H1 (cell line): ENCODE data around the gene SAMD4A. TPM values are rescaled to one million over a fixed set of nuclear protein-coding genes. Genes with fewer than 3 reads are reported as not detected.

ENCODE experiments used
- CTCF ChIA-PET: fragments of 300-600 bp; sonication (Branson Sonifier 250); formaldehyde crosslinking; loops from one replicate; lab custom pipeline; 2021; ENCODE audit not compliant: partially characterized antibody; lab: Charles Lee
- POLR2A ChIA-PET: fragments of 300-600 bp; sonication (Branson Sonifier 250); formaldehyde crosslinking; loops from one replicate; lab custom pipeline; 2021; ENCODE audit warnings: inconsistent platforms; ENCODE audit not compliant: partially characterized antibody; lab: Charles Lee
- DNase-seq, 2 experiments: peaks; one replicate each; pipeline versions ENCODE4 v3.0.0 to v3.0.0-alpha.2; 2010 to 2022; ENCODE audit warnings: low spot score in 2 of 2, low read depth in 1 of 2, mixed read lengths in 1 of 2
- FAIRE-seq: peaks from 2 replicates; lab custom pipeline; 2011; peaks lifted over from hg19 to GRCh38; lab: Jason Lieb, UNC
- H2AFZ ChIP-seq: 2 replicates; pipeline ENCODE4 v1.8.1; 2012; ENCODE audit warnings: low read length, inconsistent platforms
- H2AK5ac ChIP-seq: 2 replicates; pipeline ENCODE4 v1.6.1; 2013; ENCODE audit warnings: low read depth, low read length
- H2BK120ac ChIP-seq: replicated peaks from 2 replicates; pipeline ENCODE3; 2013; ENCODE audit warnings: low read depth, low read length, inconsistent platforms
- H2BK12ac ChIP-seq: 2 replicates; pipeline ENCODE4 v1.6.1; 2013; ENCODE audit warnings: low read depth, low read length
- H2BK15ac ChIP-seq: 2 replicates; pipeline ENCODE4 v1.6.1; 2013; ENCODE audit warnings: low read length
- H2BK20ac ChIP-seq: 2 replicates; pipeline ENCODE4 v1.6.1; 2013; ENCODE audit warnings: low read length
- H2BK5ac ChIP-seq: 2 replicates; pipeline ENCODE4 v1.6.1; 2013; ENCODE audit warnings: low read depth, low read length
- H3K14ac ChIP-seq: 2 replicates; pipeline ENCODE4 v1.6.1; 2013; ENCODE audit warnings: inconsistent platforms; ENCODE audit not compliant: insufficient read length
- H3K18ac ChIP-seq: 2 replicates; pipeline ENCODE4 v1.6.1; 2013; ENCODE audit warnings: low read length; ENCODE audit errors: extremely low read depth
- H3K23ac ChIP-seq: 2 replicates; pipeline ENCODE4 v1.6.1; 2013; ENCODE audit warnings: inconsistent platforms; ENCODE audit not compliant: insufficient read length
- H3K23me2 ChIP-seq: 2 replicates; pipeline ENCODE4 v1.6.1; 2013; ENCODE audit warnings: low read depth, low read length
- H3K27ac ChIP-seq: 2 replicates; pipeline ENCODE4 v1.6.1; 2011; ENCODE audit warnings: low read depth, low read length, inconsistent platforms
- H3K27me3 ChIP-seq, 4 experiments: replicated peaks in 1 of 4; 1 replicate in 1 of 4; 2 replicates in 3 of 4; pipeline versions ENCODE4 v1.6.1 to v1.8.1; 2011 to 2013; ENCODE audit warnings: low read length in 3 of 4, mild to moderate bottlenecking in 3 of 4, inconsistent platforms in 2 of 4, mixed read lengths in 2 of 4, moderate library complexity in 1 of 4; ENCODE audit not compliant: control insufficient read depth in 3 of 4, insufficient read depth in 3 of 4; ENCODE audit errors: extremely low read depth in 1 of 4
- H3K36me3 ChIP-seq, 4 experiments: 2 replicates each; pipeline versions ENCODE4 v1.6.1 to v1.8.1; 2011 to 2013; ENCODE audit warnings: mild to moderate bottlenecking in 4 of 4, low read length in 3 of 4, moderate library complexity in 2 of 4, control low read depth in 1 of 4, inconsistent platforms in 1 of 4; ENCODE audit not compliant: insufficient read depth in 4 of 4, control insufficient read depth in 2 of 4
- H3K4ac ChIP-seq: replicated peaks from 2 replicates; pipeline ENCODE3; 2013; ENCODE audit warnings: low read length, low read depth, mixed read lengths, inconsistent platforms; ENCODE audit not compliant: insufficient read length
- H3K4me1 ChIP-seq, 4 experiments: replicated peaks in 1 of 4; 1 replicate in 1 of 4; 2 replicates in 3 of 4; pipeline versions ENCODE4 v1.6.1 to v1.8.1; 2011 to 2013; ENCODE audit warnings: low read length in 3 of 4, inconsistent platforms in 2 of 4, mixed read lengths in 1 of 4; ENCODE audit not compliant: insufficient read depth in 4 of 4, control insufficient read depth in 3 of 4
- H3K4me2 ChIP-seq, 2 experiments: 2 replicates each; pipeline versions ENCODE4 v1.6.1 to v1.8.1; 2011 to 2013; ENCODE audit warnings: low read depth in 2 of 2, low read length in 2 of 2, control low read depth in 1 of 2, inconsistent platforms in 1 of 2, mild to moderate bottlenecking in 1 of 2; ENCODE audit not compliant: insufficient read depth in 1 of 2
- H3K4me3 ChIP-seq, 4 experiments: fragments of 200-600, 300-600 bp in 1 of 4; sonication (generic), shearing (Covaris generic), sonication (Bioruptor Twin) in 1 of 4; 2 replicates each; pipeline versions ENCODE4 v1.5.1 to v1.8.1; 2011 to 2016; ENCODE audit warnings: low read length in 4 of 4, low read depth in 3 of 4, control low read depth in 2 of 4, inconsistent platforms in 2 of 4, mild to moderate bottlenecking in 2 of 4, mixed read lengths in 1 of 4, moderate library complexity in 1 of 4; ENCODE audit not compliant: insufficient read depth in 2 of 4; ENCODE audit errors: extremely low read depth in 1 of 4
- H3K56ac ChIP-seq: replicated peaks from 2 replicates; pipeline ENCODE3; 2013; ENCODE audit warnings: low read depth, mild to moderate bottlenecking, mixed read lengths, low read length, inconsistent platforms; ENCODE audit not compliant: insufficient read length
- H3K79me1 ChIP-seq: 2 replicates; pipeline ENCODE4 v1.6.1; 2013; ENCODE audit warnings: low read depth, low read length, control low read depth
- H3K79me2 ChIP-seq, 2 experiments: 2 replicates each; pipeline versions ENCODE4 v1.6.1 to v1.8.1; 2012 to 2013; ENCODE audit warnings: low read length in 2 of 2, mild to moderate bottlenecking in 2 of 2, inconsistent platforms in 1 of 2; ENCODE audit not compliant: insufficient read depth in 2 of 2, control insufficient read depth in 1 of 2
- H3K9ac ChIP-seq, 4 experiments: replicated peaks in 1 of 4; 1 replicate in 1 of 4; 2 replicates in 3 of 4; pipeline versions ENCODE4 v1.6.1 to v1.8.1; 2011 to 2013; ENCODE audit warnings: low read depth in 3 of 4, low read length in 3 of 4, control low read depth in 2 of 4, mild to moderate bottlenecking in 2 of 4, moderate library complexity in 2 of 4, inconsistent platforms in 1 of 4; ENCODE audit errors: extremely low read depth in 1 of 4
- H3K9me3 ChIP-seq, 2 experiments: 2 replicates each; pipeline versions ENCODE4 v1.6.1 to v1.8.1; 2012 to 2013; ENCODE audit warnings: mild to moderate bottlenecking in 2 of 2, moderate library complexity in 2 of 2, control low read depth in 1 of 2, inconsistent platforms in 1 of 2, low read depth in 1 of 2, low read length in 1 of 2, mixed read lengths in 1 of 2; ENCODE audit not compliant: insufficient read depth in 2 of 2
- H4K20me1 ChIP-seq, 2 experiments: replicated peaks in 1 of 2; 2 replicates each; pipeline versions ENCODE3 to v1.8.1; 2011 to 2013; ENCODE audit warnings: inconsistent platforms in 2 of 2, low read length in 2 of 2, mild to moderate bottlenecking in 1 of 2; ENCODE audit not compliant: insufficient read depth in 2 of 2, control insufficient read depth in 1 of 2
- H4K5ac ChIP-seq: 2 replicates; pipeline ENCODE4 v1.6.1; 2013; ENCODE audit warnings: low read length, low read depth, mixed read lengths, inconsistent platforms; ENCODE audit not compliant: insufficient read length
- H4K8ac ChIP-seq: 2 replicates; pipeline ENCODE4 v1.8.0; 2013; ENCODE audit warnings: mild to moderate bottlenecking, moderate library complexity, low read length, inconsistent platforms; ENCODE audit not compliant: insufficient read depth; ENCODE audit errors: extremely low read depth
- H4K91ac ChIP-seq: replicated peaks from 2 replicates; pipeline ENCODE3; 2013; ENCODE audit warnings: low read length, mixed read lengths, inconsistent platforms; ENCODE audit not compliant: insufficient read length
- CHD2 ChIP-seq: IDR thresholded peaks from 2 replicates; pipeline ENCODE4 v1.6.1; 2012; ENCODE audit warnings: low read length, improper control_type of control experiment
- SIRT6 ChIP-seq: IDR thresholded peaks from one replicate; pipeline ENCODE4 v1.7.1; 2012; ENCODE audit warnings: low read length, inconsistent platforms
- SIX5 ChIP-seq: IDR thresholded peaks from 2 replicates; pipeline ENCODE4 v1.6.1; 2011; ENCODE audit warnings: mild to moderate bottlenecking, low read depth, low read length
- YY1 ChIP-seq: IDR thresholded peaks from 2 replicates; pipeline ENCODE4 v1.6.1; 2011; ENCODE audit warnings: low read depth, mild to moderate bottlenecking, low read length
- WGBS, 2 experiments: shearing (Covaris generic) in 1 of 2; methylation state at CpG; one replicate each; pipeline versions ENCODE4 v1.1.6 to v1.1.7; 2013 to 2015; ENCODE audit warnings: low lambda C conversion rate in 2 of 2, mixed read lengths in 2 of 2, inconsistent platforms in 1 of 2, low coverage in 1 of 2, missing lambda C conversion rate in 1 of 2; ENCODE audit not compliant: insufficient replicate concordance in 2 of 2, insufficient coverage in 1 of 2, insufficient read length in 1 of 2; ENCODE audit errors: extremely low coverage in 1 of 2, missing lambda C conversion rate in 1 of 2; 5-methylcytosine and 5-hydroxymethylcytosine counted together
- polyA plus RNA-seq, 7 experiments: library from polyadenylated mRNA; depleted of rRNA in 3 of 7; stranded (reverse) in 5 of 7; unstranded in 2 of 7; fragments of >200 nt in 5 of 7; fragments of 200-250 nt in 2 of 7; gene quantifications; 1 replicate in 5 of 7; 2 replicates in 1 of 7; 4 replicates in 1 of 7; pipeline versions ENCODE4 v1.2.1 to v1.2.3, GENCODE V29; 2011 to 2013; ENCODE audit warnings: missing spikeins in 2 of 7, mixed read lengths in 2 of 7
- total RNA-seq: library from RNA; stranded (reverse); fragmentation: NEBNext Ultra II Directional; extraction: Animal tissue kit (Norgen Biotek cat#: 25700); gene quantifications from 2 replicates; pipeline ENCODE4 v1.2.1, GENCODE V29; 2021
- TF ChIP-seq, protein P1 (sequence below): IDR thresholded peaks from 2 replicates; pipeline ENCODE4 v1.6.1; 2011; ENCODE audit warnings: low read depth, mild to moderate bottlenecking, low read length; ENCODE audit not compliant: insufficient read depth

Gene SAMD4A
- total and polyA plus RNA-seq, 2 of the 8 experiments (the other 6 are each of a cell fraction or from before 2014, with no cell fraction given): 2.4 to 12.3 TPM

DNA sequence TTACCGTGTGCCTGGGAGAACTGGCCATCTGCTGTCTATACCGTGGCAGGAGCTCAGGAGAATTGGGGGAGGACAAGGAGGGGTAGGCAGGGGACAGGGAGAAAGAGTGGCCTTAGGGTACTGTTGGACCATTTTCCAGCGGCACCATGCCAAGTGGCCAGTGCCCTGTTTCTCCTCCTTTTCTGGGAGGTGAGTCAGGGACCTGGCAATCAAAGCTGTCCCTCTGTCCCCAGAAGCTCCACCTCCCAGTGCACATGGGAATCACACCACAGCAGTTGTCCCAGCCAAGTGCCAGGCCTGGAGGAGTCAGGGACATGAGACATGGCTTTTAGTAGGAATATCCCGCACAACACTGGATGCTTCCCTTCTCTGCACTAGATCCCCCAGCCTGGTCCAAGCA, 217.7 kb downstream of the SAMD4A start:
- no peak overlapping the region for H3K4me3 ChIP-seq
- no peak overlapping the region for H4K8ac ChIP-seq
- no peaks in the 10 kb centered on the region for H3K27me3 ChIP-seq
- no peak overlapping the region for H4K5ac ChIP-seq
- H3K9ac ChIP-seq: no peak overlapping the region
- H3K4ac ChIP-seq: no peak overlapping the region
- H2BK5ac ChIP-seq: no peak overlapping the region
- TF ChIP-seq CHD2: no peak
- no peak for TF ChIP-seq YY1
- TF ChIP-seq, protein P1, sequence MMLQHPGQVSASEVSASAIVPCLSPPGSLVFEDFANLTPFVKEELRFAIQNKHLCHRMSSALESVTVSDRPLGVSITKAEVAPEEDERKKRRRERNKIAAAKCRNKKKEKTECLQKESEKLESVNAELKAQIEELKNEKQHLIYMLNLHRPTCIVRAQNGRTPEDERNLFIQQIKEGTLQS: no peak
- no peak for TF ChIP-seq SIX5
- TF ChIP-seq SIRT6: no peak
- H2BK12ac ChIP-seq: no peak overlapping the region
- no peak overlapping the region for H2AK5ac ChIP-seq
- no peak overlapping the region for H2BK20ac ChIP-seq
- no peaks in the 10 kb centered on the region for H3K79me2 ChIP-seq
- H3K9me3 ChIP-seq: no peaks in the 10 kb centered on the region
- no peak overlapping the region for H3K23ac ChIP-seq
- no peak overlapping the region for H3K4me2 ChIP-seq
- no peak overlapping the region for H3K14ac ChIP-seq
- no peaks in the 10 kb centered on the region for H3K23me2 ChIP-seq
- ChIA-PET POLR2A (interaction anchor here (1.4 kb wide), 1 partner anchor 11 kb away, joined by 4 read pairs; no protein-coding TSS in a partner anchor), CTCF (interaction anchor here (1.0 to 8.7 kb wide), 7 partner anchors 10 to 227 kb away, joined by 3 to 76 read pairs (median 6); no protein-coding TSS in a partner anchor)
- WGBS, 2 experiments: 93% methylated on average over 3 of the region's 4 CpGs; no CpG with 5 or more reads in 1 of the 2 experiments
- H3K4me1 ChIP-seq: peaks cover 0 to 2% (median 0%) of the 10 kb centered on the region in 4 experiments; a peak in 1 of 7 replicates
- H2BK15ac ChIP-seq: no peak overlapping the region
- H3K27ac ChIP-seq: no peak overlapping the region
- H2AFZ ChIP-seq: no peak overlapping the region
- no peaks in the 10 kb centered on the region for H3K36me3 ChIP-seq
- H3K56ac ChIP-seq: no peak overlapping the region
- no peaks in the 10 kb centered on the region for H3K79me1 ChIP-seq
- no peak overlapping the region for H2BK120ac ChIP-seq
- H4K20me1 ChIP-seq: no peaks in the 10 kb centered on the region
- no peak overlapping the region for H4K91ac ChIP-seq
- no peak for FAIRE-seq
- no peak overlapping the region for H3K18ac ChIP-seq
- no peak for DNase-seq
